OCI-LY7 (cell line): ENCODE data around the gene CLTB. TPM values are rescaled to one million over a fixed set of nuclear protein-coding genes. Genes with fewer than 3 reads are reported as not detected.

ENCODE experiments used
- BruUV-seq: library from RNA; stranded (reverse); fragments of 400-500 nt; replicated peaks from 2 replicates; lab custom pipeline; 2021; lab: Mats Ljungman, UMichigan
- CTCF ChIA-PET: fragments of 300-600 bp; sonication (Branson Sonifier 250); formaldehyde crosslinking; loops from one replicate; lab custom pipeline; 2022; ENCODE audit warnings: antibody characterized with exemption; ENCODE audit not compliant: unreplicated experiment; lab: Charles Lee
- POLR2A ChIA-PET: fragments of 300-600 bp; sonication (Branson Sonifier 250); formaldehyde crosslinking; loops from one replicate; lab custom pipeline; 2022; ENCODE audit warnings: antibody characterized with exemption; lab: Charles Lee
- DNase-seq: peaks from one replicate; pipeline ENCODE4 v3.0.0-alpha.2; 2015; ENCODE audit warnings: low spot score
- H2AFZ ChIP-seq: fragments of 200-600 bp; sonication (generic), shearing (Covaris generic); 2 replicates; pipeline ENCODE4 v1.6.1; 2014; ENCODE audit warnings: mild to moderate bottlenecking, antibody characterized with exemption, low read length, moderate library complexity
- H3K27ac ChIP-seq: fragments of 200-600 bp; sonication (generic); 2 replicates; pipeline ENCODE4 v1.5.1; 2014; ENCODE audit warnings: mixed run types, low read depth, mild to moderate bottlenecking, moderate library complexity, low read length, inconsistent platforms; ENCODE audit not compliant: poor library complexity, severe bottlenecking
- H3K36me3 ChIP-seq: fragments of 200-600 bp; sonication (generic); 2 replicates; pipeline ENCODE4 v1.6.1; 2014; ENCODE audit warnings: mild to moderate bottlenecking, antibody characterized with exemption, low read length, moderate library complexity, mixed read lengths; ENCODE audit not compliant: insufficient read depth
- H3K4me1 ChIP-seq: fragments of 200-600 bp; sonication (generic); 2 replicates; pipeline ENCODE4 v1.5.1; 2014; ENCODE audit warnings: mild to moderate bottlenecking, low read length; ENCODE audit not compliant: insufficient read depth, poor library complexity, severe bottlenecking
- H3K4me2 ChIP-seq: fragments of 200-600 bp; sonication (generic); 2 replicates; pipeline ENCODE4 v1.6.1; 2014; ENCODE audit warnings: mild to moderate bottlenecking, low read length
- H3K4me3 ChIP-seq: fragments of 200-600 bp; sonication (generic); 2 replicates; pipeline ENCODE4 v1.5.1; 2014; ENCODE audit warnings: mild to moderate bottlenecking, low read depth, low read length; ENCODE audit not compliant: poor library complexity, severe bottlenecking
- H3K79me2 ChIP-seq: fragments of 200-600 bp; sonication (generic); 2 replicates; pipeline ENCODE4 v1.6.1; 2016; ENCODE audit warnings: low read depth, mild to moderate bottlenecking, low read length, moderate library complexity, mixed read lengths; ENCODE audit not compliant: insufficient read depth
- H3K9me2 ChIP-seq: fragments of 200-600 bp; sonication (generic); 2 replicates; pipeline ENCODE4 v1.6.1; 2016; ENCODE audit warnings: mild to moderate bottlenecking, low read length, mixed read lengths; ENCODE audit not compliant: insufficient read depth
- H3K9me3 ChIP-seq: fragments of 200-600 bp; sonication (generic); 2 replicates; pipeline ENCODE4 v1.6.1; 2014; ENCODE audit warnings: mild to moderate bottlenecking, mixed run types, low read length, mixed read lengths
- H4K20me1 ChIP-seq: fragments of 200-600 bp; sonication (generic); 2 replicates; pipeline ENCODE4 v1.6.1; 2014; ENCODE audit warnings: mild to moderate bottlenecking, antibody characterized with exemption, low read length, moderate library complexity, mixed read lengths; ENCODE audit not compliant: insufficient read depth
- EZH2phosphoT487 ChIP-seq: fragments of 200-600 bp; sonication (generic); IDR thresholded peaks from 2 replicates; pipeline ENCODE4 v1.6.1; 2018; ENCODE audit warnings: low read depth, borderline replicate concordance, mild to moderate bottlenecking, mixed run types, antibody characterized with exemption, low read length, moderate library complexity, mixed read lengths
- intact Hi-C: fragments of 100-400 bp; cut with micrococcal nuclease; formaldehyde crosslinking; loops from one replicate; pipeline ENCODE4 v1.10.0; 2022; ENCODE audit not compliant: unreplicated experiment
- total RNA-seq, 2 experiments: library from RNA; depleted of rRNA in 1 of 2; stranded (reverse); fragments of >200 nt in 1 of 2; shearing (Covaris generic) in 1 of 2; gene quantifications; 2 replicates each; pipeline ENCODE4 v1.2.3, GENCODE V29; 2014 to 2022
- TF ChIP-seq, protein P1 (sequence below): fragments of 200-600 bp; sonication (generic); conservative IDR thresholded peaks from 2 replicates; pipeline ENCODE4 v1.5.1; 2014; ENCODE audit warnings: mild to moderate bottlenecking, antibody characterized with exemption, low read length, moderate library complexity, mixed read lengths

CLTB gene
- total RNA-seq, 2 experiments from 2014 or later: 53.0 to 53.4 TPM

GRCh38 chr5:176447591-176447977 lies 31.2 kb upstream of the CLTB start:
- TF ChIP-seq EZH2phosphoT487: no peak
- TF ChIP-seq, protein P1, sequence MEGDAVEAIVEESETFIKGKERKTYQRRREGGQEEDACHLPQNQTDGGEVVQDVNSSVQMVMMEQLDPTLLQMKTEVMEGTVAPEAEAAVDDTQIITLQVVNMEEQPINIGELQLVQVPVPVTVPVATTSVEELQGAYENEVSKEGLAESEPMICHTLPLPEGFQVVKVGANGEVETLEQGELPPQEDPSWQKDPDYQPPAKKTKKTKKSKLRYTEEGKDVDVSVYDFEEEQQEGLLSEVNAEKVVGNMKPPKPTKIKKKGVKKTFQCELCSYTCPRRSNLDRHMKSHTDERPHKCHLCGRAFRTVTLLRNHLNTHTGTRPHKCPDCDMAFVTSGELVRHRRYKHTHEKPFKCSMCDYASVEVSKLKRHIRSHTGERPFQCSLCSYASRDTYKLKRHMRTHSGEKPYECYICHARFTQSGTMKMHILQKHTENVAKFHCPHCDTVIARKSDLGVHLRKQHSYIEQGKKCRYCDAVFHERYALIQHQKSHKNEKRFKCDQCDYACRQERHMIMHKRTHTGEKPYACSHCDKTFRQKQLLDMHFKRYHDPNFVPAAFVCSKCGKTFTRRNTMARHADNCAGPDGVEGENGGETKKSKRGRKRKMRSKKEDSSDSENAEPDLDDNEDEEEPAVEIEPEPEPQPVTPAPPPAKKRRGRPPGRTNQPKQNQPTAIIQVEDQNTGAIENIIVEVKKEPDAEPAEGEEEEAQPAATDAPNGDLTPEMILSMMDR: no peak
- Histone ChIP-seq H3K79me2 (peaks cover 40% of the 10 kb centered on the region), H3K9me2 (no peaks in the 10 kb centered on the region), H3K27ac (peak overlapping the region; percentile 57), H3K4me2 (peak overlapping the region; percentile 90), H4K20me1 (no peaks in the 10 kb centered on the region), H3K4me1 (peaks cover 20% of the 10 kb centered on the region), H2AFZ (peak overlapping the region; percentile 78), H3K9me3 (no peaks in the 10 kb centered on the region), H3K36me3 (peaks cover 16% of the 10 kb centered on the region; the same call in 1 of the 2 replicates), H3K4me3 (peak overlapping the region; percentile 93)
- intact Hi-C loops: loop anchor here (10.0 kb wide), 1 partner anchor 547 kb away; no protein-coding TSS in a partner anchor
- no peak for DNase-seq
- CTCF ChIA-PET: interaction anchor here (0.6 to 1.1 kb wide), 5 partner anchors 81 to 95 kb away, joined by 3 to 6 read pairs (median 5); no protein-coding TSS in a partner anchor
- POLR2A ChIA-PET: interaction anchor here (0.6 to 1.7 kb wide), 7 partner anchors 10 to 95 kb away, joined by 3 to 5 read pairs (median 3); no protein-coding TSS in a partner anchor
- TSS peak; percentile 94 for BruUV-seq

DNA sequence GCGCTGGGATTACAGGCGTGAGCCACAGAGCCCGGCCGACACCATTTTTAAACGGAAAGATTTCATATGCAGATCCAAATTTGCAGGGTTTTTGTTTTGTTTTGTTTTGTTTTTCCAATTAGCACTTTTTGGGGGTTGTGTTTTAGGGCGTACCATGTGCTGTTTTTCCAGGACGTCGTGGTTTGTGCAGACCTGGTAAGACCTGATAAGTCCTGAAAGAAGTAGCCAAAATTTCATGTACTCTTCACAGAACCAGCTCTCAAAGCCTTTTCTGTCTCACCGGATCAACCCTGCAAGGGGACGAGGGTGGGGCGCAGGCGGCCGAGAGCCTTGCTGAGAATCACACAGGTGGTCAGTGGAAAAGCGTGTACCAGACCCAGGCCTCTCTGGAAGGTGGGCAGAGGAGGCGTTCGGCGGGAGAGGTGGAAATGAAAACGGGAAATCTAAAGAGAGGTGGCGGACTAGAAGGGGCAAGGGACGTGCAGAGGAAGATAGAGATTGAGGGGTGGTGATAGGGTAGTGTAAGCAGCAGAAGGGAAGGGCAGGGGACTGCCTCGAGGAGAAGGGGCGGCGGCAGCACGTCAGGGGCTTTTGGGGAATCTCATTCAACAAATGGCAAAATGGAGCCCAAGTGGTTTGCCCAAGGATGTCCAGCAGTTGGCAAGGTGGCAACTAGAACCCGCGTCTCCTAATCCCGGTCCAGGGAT lies 30.7 kb upstream of the CLTB start:
- Histone ChIP-seq H3K4me1 (peaks cover 20% of the 10 kb centered on the region), H3K9me2 (no peaks in the 10 kb centered on the region), H3K36me3 (peaks cover 10% of the 10 kb centered on the region; the same call in 1 of the 2 replicates), H3K79me2 (peaks cover 35% of the 10 kb centered on the region), H4K20me1 (no peaks in the 10 kb centered on the region), H3K4me3 (peak overlapping the region; percentile 93), H2AFZ (peak overlapping the region; percentile 78; the same call in 1 of the 2 replicates), H3K27ac (peak overlapping the region; percentile 57), H3K4me2 (peak overlapping the region; percentile 90), H3K9me3 (no peaks in the 10 kb centered on the region)
- CTCF ChIA-PET: interaction anchor here (0.6 to 1.1 kb wide), 5 partner anchors 81 to 95 kb away, joined by 3 to 6 read pairs (median 5); no protein-coding TSS in a partner anchor
- intact Hi-C loops: loop anchor here (10.0 kb wide), 1 partner anchor 548 kb away; no protein-coding TSS in a partner anchor
- TF ChIP-seq EZH2phosphoT487: no peak
- TF ChIP-seq, protein P1: no peak
- BruUV-seq: no TSS peak
- POLR2A ChIA-PET: interaction anchor here (0.6 to 1.7 kb wide), 7 partner anchors 11 to 96 kb away, joined by 3 to 5 read pairs (median 3); no protein-coding TSS in a partner anchor
- DNase-seq: no peak
